HEK293T (cell line): ENCODE results near the gene PIGBOS1.

Experiments
- CTCF ChIA-PET: fragments of 350-600 bp; formaldehyde crosslinking; extraction: SDS; loops from one replicate; lab custom pipeline; 2021; ENCODE audit warnings: antibody characterized with exemption, inconsistent platforms; lab: Yijun Ruan, JAX
- POLR2A ChIA-PET: fragments of 350-600 bp; formaldehyde crosslinking; extraction: SDS; loops from one replicate; lab custom pipeline; 2020; ENCODE audit warnings: antibody characterized with exemption, inconsistent platforms; lab: Yijun Ruan, JAX
- DNase-seq: peaks from one replicate; pipeline ENCODE4 v3.0.0; 2012; ENCODE audit warnings: mixed read lengths; ENCODE audit errors: extremely low spot score
- ARNT ChIP-seq: fragments of 450-650 bp; IDR thresholded peaks from 2 replicates; pipeline ENCODE4 v1.6.1; 2017; ENCODE audit warnings: mild to moderate bottlenecking
- BHLHE40 ChIP-seq: fragments of 450-650 bp; IDR thresholded peaks from 2 replicates; pipeline ENCODE4 v1.6.1; 2016; ENCODE audit warnings: mild to moderate bottlenecking, moderate library complexity, borderline replicate concordance
- CTBP1 ChIP-seq: fragments of 450-650 bp; IDR thresholded peaks from 2 replicates; pipeline ENCODE4 v1.6.1; 2016; ENCODE audit warnings: borderline replicate concordance
- ELF4 ChIP-seq: fragments of 450-650 bp; IDR thresholded peaks from 2 replicates; pipeline ENCODE4 v1.6.1; 2017; ENCODE audit warnings: antibody characterized with exemption
- FOXA1 ChIP-seq: fragments of 450-650 bp; IDR thresholded peaks from 2 replicates; pipeline ENCODE4 v1.6.1; 2016; ENCODE audit warnings: mild to moderate bottlenecking
- FOXK2 ChIP-seq: fragments of 450-650 bp; IDR thresholded peaks from 2 replicates; pipeline ENCODE4 v1.6.1; 2016; ENCODE audit warnings: mild to moderate bottlenecking
- FOXM1 ChIP-seq: fragments of 450-650 bp; IDR thresholded peaks from 2 replicates; pipeline ENCODE4 v1.6.1; 2017; ENCODE audit warnings: mild to moderate bottlenecking, borderline replicate concordance
- HDGF ChIP-seq: fragments of 450-650 bp; IDR thresholded peaks from 2 replicates; pipeline ENCODE4 v1.6.1; 2017; ENCODE audit warnings: antibody characterized with exemption, borderline replicate concordance
- L3MBTL2 ChIP-seq: fragments of 450-650 bp; conservative IDR thresholded peaks from 2 replicates; pipeline ENCODE4 v1.6.1; 2016; ENCODE audit warnings: mild to moderate bottlenecking
- LEF1 ChIP-seq: fragments of 450-650 bp; IDR thresholded peaks from 2 replicates; pipeline ENCODE4 v1.6.1; 2017; ENCODE audit warnings: mild to moderate bottlenecking, borderline replicate concordance
- NFRKB ChIP-seq: fragments of 450-650 bp; IDR thresholded peaks from 2 replicates; pipeline ENCODE4 v1.6.1; 2016; ENCODE audit warnings: mild to moderate bottlenecking, moderate library complexity
- PKNOX1 ChIP-seq: fragments of 450-650 bp; IDR thresholded peaks from 2 replicates; pipeline ENCODE4 v1.6.1; 2016
- SP1 ChIP-seq: fragments of 450-650 bp; IDR thresholded peaks from 2 replicates; pipeline ENCODE4 v1.6.1; 2017
- SUZ12 ChIP-seq: fragments of 450-650 bp; IDR thresholded peaks from 2 replicates; pipeline ENCODE4 v1.6.1; 2016; ENCODE audit warnings: mild to moderate bottlenecking
- TARDBP ChIP-seq: fragments of 450-650 bp; IDR thresholded peaks from 2 replicates; pipeline ENCODE4 v1.6.1; 2016
- ZNF384 ChIP-seq: fragments of 450-650 bp; IDR thresholded peaks from 2 replicates; pipeline ENCODE4 v1.6.1; 2016

PIGBOS1 gene

GRCh38 chr15:55270291-55270690 is 48.6 kb downstream of the PIGBOS1 start:
- TF ChIP-seq HDGF (no peak), BHLHE40 (no peak), LEF1 (no peak), TARDBP (no peak), SUZ12 (no peak), L3MBTL2 (no peak), FOXA1 (no peak)
- CTCF ChIA-PET: no interaction called here
- DNase-seq: no peak
- POLR2A ChIA-PET: no interaction called here

DNA sequence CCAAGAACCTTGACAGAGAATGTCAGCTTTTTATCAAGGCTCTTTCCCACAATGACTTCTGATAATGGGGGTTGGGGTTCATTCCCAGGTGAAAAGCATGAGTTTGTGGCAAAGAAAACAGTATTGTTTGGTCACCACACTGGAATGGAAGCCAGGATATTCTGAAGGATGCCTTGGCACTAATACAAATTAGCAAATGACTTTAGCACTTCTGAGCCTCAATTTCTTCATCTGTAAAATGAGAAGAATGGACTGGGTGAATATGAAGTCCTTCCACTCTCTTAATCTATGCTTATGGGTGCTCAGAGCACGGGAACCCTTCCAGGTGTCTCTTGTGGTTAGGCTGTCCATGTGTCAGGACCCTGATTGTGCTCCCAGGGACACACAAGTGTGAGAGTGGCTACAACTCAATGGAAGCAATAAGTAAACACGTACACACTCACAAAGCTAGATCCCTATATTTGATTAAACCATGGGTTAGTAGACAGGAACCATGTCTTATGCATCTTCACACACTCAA is 50.7 kb downstream of the PIGBOS1 start:
- ChIA-PET POLR2A (no interaction called here), CTCF (no interaction called here)
- TF ChIP-seq FOXM1 (no peak), HDGF (no peak), CTBP1 (no peak), SP1 (no peak), L3MBTL2 (no peak), ELF4 (no peak), FOXK2 (no peak), TARDBP (no peak), BHLHE40 (no peak), PKNOX1 (no peak), ZNF384 (no peak), SUZ12 (no peak), NFRKB (no peak), LEF1 (no peak), FOXA1 (no peak), ARNT (no peak)
- no peak for DNase-seq

DNA sequence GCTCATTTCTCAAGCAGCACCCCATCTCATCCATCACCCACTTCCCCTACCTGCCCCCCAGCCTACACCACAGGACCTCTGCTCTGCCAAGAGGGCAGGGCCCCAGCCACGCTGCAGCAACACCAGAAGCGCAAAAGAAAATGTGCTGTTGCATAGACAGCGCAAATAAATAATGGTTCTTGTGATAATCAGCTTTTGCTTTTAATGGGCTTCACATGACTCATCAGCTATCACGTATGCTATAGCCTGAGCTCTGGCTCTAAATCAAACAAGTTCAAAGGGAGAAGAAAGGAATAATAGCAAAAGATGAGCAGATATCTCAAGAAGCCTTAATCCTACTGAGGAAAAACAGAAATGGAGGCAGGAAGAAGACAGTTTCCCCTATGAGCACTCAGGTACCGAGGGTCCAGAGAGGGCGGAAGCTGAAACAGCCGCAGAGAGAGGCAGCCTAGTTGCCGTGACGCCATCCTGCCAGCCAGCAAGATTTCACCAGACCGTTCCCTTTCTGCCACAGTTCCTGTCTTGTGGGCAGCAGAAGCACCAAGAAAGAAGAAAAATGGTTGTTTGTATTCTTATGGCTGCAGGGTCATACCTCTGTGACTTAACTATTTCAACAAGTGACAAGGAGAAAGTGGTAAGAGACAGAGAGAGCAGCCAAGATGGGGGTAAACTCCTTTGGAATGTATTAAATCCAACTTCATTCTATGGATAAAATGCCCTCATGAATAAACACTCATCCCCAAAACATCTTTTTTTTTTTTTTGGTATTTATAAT is 51.3 kb downstream of the PIGBOS1 start:
- TF ChIP-seq FOXM1 (no peak), ARNT (no peak), FOXA1 (no peak), ELF4 (no peak), FOXK2 (no peak), HDGF (no peak), NFRKB (no peak), TARDBP (no peak), SUZ12 (no peak), ZNF384 (no peak)
- POLR2A ChIA-PET: interaction anchor here (1.2 kb wide), 1 partner anchor 21 kb away, joined by 4 read pairs; no protein-coding TSS in a partner anchor
- no peak for DNase-seq
- CTCF ChIA-PET: no interaction called here
